DLD1 (cell line): ENCODE results near the gene DBNDD1.
"Not testable (repeated sequence)": the region's sequence is repeated elsewhere in the genome, so short reads cannot be mapped to it uniquely, and the experiment has no call there.

Experiments used
- in situ Hi-C: cut with HindIII; loops from 2 replicates; pipeline ENCODE4 v1.10.0; 2017; ENCODE audit warnings: low sequenced_read_pairs

Gene DBNDD1

GRCh38 chr16:89994721-89995474 lies 24.4 kb downstream of the DBNDD1 start:
- in situ Hi-C loops: not testable (repeated sequence)

DNA sequence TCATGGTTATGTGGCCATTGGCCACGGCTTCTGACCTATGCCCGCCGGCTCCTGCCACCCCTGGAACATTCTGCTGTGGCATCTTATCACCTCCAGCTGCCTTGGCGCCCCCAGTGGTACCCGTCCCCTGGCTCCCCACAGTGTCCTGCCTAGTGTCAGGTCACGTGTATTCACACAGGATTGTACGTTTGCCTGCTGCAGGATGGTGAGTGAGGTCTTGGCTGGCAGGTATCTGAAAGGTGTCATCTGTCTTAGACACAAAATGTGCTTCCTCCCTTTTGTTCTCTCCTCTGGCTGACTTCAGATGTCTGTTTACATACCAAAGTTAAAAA lies 24.9 kb downstream of the DBNDD1 start:
- in situ Hi-C loops: no loop called here

DNA sequence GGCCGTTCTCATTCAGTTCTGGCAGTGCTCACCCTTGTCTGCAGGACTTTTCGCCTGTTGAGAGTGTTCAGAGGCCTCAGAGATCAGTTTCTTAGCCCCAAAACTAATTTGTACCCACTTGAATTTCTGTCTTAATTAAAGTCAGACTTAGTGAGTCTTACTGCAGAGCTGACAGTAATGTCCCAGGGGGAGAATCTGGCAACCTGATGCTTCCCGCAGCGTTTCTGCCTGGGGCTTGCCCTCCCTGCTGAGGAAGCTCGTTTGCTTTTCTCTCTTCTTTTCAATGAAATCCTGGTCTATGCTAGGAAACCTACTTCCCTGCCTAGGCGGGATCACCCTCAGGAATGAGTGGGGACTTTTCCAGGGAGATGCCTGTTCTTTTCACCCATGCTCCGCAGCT lies 25.3 kb downstream of the DBNDD1 start:
- in situ Hi-C loops: no loop called here

- in situ Hi-C loops: no loop called here
These were observed 25.9 kb downstream of the DBNDD1 start for GRCh38 chr16:89993377-89993776.

GRCh38 chr16:89990799-89991198 lies 28.5 kb downstream of the DBNDD1 start:
- in situ Hi-C loops: no loop called here

DNA sequence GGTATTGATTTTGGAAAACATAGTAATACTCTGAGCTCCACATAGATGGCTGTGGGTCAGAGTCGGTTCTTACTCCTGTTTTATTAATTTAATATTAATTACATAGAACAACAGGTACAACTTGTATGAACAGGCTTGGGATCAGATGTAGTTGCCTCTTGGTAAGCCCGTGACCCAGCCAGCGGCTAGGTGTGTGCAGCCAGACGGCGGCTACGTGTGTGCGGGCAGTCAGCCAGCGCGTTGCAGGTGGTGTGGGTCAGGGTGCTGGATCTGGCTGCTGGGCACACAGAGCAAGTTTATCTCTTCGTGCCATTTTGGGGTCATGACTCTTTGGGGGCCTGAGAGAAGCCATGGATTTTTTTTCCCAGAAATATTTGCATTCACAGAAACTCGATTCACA lies 30.3 kb downstream of the DBNDD1 start:
- in situ Hi-C loops: no loop called here

- in situ Hi-C loops: no loop called here
These were observed 32.1 kb downstream of the DBNDD1 start for GRCh38 chr16:89987169-89987568.

GRCh38 chr16:89986600-89986999 lies 32.7 kb downstream of the DBNDD1 start:
- in situ Hi-C loops: no loop called here

DNA sequence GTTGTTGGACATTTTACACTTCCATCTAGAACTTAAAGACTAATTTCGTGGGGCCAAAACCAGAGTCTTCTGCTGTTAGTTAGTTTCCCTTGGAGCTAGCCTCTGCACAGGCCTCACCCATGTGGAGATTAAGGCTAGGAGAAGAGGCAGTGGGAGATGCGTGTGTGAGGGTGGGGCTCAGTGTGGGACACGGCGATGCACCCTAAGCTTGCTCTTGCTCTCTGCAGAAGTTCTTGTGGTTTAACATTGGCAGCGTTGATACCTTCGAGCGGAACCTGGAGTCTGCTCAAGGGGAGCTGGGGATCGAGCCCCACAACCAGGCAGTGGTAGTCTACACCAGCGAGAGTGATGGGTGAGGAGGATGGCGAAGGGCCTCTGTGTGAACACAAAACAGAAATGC lies 34.0 kb downstream of the DBNDD1 start:
- in situ Hi-C loops: no loop called here

- in situ Hi-C loops: no loop called here
These were observed 35.0 kb downstream of the DBNDD1 start for GRCh38 chr16:89984216-89984615.

GRCh38 chr16:89983536-89983935 lies 35.7 kb downstream of the DBNDD1 start:
- in situ Hi-C loops: no loop called here

DNA sequence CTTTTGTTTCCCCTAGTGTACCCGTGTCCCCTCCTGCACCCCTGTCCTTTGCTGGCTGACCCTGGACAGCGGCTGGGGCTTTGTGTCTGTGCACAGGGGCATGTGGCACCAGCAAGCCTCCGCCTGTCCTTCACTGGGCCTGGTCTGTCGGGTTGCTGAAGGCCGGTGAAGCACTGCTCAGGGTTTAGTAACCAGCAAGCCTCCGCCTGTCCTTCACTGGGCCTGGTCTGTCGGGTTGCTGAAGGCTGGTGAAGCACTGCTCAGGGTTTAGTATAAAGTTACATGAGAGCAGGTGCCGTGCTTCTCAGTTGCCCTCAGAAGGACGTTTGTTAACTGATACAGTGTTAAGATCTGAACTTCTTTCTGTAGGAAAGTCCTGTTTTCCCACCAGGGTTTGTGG lies 36.9 kb downstream of the DBNDD1 start:
- in situ Hi-C loops: no loop called here

- in situ Hi-C loops: no loop called here
These were observed 37.8 kb downstream of the DBNDD1 start for GRCh38 chr16:89981414-89981813.

DNA sequence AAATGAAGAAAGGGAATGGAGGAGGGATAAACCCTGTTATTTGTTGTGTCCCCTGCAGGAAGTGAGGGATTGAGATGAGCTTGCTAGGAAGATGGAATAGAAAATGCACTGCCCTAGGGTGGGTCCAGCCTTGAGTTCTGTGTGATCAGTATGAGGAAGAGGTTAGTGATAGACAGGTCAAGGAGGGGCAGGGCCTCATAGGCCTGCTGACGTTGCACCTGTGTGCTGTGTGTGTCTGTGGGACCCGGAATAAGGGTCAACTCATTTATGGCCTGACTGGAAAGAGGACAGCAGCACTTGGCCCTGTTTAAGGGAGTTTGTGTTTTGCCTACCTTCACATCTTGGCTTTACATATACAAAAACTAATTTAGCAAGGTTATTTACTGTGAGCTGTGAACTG lies 44.4 kb downstream of the DBNDD1 start:
- in situ Hi-C loops: no loop called here

DNA sequence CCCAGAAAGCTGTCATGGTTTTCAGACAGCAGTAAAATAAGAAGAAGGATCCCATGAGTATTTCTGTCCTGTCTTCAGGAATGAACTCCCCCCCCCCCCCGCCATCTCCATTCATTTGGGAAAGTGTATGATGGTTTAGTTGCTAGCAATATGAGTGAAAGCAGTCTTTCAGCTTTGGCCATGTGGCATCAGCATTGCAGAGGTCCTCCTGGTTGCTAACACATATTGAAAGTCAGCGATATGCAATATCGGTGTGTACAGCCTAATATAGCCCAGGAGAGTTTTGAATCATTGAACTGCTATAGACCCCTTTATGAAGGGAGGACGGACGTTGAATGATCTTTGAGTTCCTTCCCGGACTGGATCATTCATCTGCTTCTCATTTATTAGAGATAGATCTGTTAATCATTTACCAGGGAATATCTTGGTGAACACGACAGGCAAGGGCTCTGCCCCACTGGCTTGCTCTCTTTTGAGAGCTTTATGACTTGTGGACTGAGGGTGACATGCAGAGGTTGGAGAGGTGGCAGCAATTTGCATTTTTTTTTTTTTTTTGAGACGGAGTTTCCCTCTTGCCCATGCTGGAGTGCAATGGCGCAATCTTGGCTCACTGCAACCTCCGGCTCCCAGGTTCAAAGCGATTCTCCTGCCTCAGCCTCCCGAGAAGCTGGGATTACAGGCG lies 45.5 kb downstream of the DBNDD1 start:
- in situ Hi-C loops: no loop called here

- in situ Hi-C loops: no loop called here
These were observed 46.0 kb downstream of the DBNDD1 start for GRCh38 chr16:89973235-89973634.

- in situ Hi-C loops: no loop called here
These were observed 46.7 kb downstream of the DBNDD1 start for GRCh38 chr16:89972244-89973234.

- in situ Hi-C loops: no loop called here
These were observed 47.6 kb downstream of the DBNDD1 start for GRCh38 chr16:89971495-89972243.

DNA sequence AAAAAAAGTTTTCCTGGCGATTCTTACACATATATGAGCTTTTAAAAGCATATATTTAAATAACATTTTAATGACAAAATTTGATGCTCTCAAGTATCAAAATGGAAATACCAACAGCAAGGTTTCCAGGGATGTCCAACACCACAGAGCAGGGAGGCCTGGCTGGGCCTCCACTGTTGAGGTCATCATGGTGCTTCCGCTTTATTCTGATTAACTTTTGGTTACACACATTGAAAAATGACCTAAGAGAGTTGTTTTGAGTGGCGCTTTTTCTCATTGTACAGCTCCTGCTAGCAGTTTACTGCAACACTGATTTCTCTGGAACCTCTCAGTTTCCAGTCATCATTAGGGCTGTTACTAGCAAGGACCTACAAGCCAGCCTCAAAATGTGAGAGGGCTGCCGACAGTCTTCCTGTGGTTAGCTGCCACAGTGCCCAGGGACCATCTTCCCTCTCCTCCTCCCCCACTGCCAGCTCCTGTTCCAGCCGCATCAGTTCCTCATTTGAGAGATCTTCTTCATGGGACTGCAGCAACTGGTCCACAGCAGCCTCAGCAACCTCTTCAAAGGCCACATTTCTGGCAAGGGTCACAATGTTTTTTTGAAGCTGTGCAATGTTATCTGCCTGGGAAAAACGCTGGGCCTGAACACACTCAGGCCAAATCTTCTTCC lies 49.4 kb downstream of the DBNDD1 start:
- in situ Hi-C loops: no loop called here

DNA sequence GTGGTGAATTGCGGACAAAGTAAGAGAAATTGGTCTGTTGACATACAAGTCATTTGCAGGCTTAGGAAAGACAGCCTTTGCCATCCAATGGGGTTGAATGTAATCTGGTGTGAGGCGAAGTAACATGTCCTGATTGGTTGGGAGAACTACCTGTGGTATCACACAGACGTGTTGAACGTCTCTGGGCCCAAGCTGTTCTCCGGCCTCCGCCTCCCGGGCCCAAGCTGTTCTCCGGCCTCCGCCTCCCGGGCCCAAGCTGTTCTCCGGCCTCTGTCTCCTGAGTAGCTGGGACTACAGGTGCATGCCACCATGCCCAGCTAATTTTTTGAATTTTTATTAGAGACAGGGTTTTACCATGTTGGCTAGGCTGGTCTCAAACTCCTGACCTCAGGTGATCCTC lies 51.2 kb downstream of the DBNDD1 start:
- in situ Hi-C loops: not testable (repeated sequence)
